Naive thymus-derived CD4-positive, alpha-beta T cell (primary cell): Measurements from ENCODE around the gene SGSM2. TPM values are rescaled to one million over a fixed set of nuclear protein-coding genes. Genes with fewer than 3 reads are reported as not detected.
A peak's percentile ranks its signal among the peaks of the same experiment; 100 is the strongest.

Experiments used
- ATAC-seq: fragments of 150-1000 bp; cut with Tn5 transposase; 2 replicates; pipeline ENCODE4 v1.10.0; 2021; ENCODE audit warnings: mild to moderate bottlenecking, moderate library complexity
- CTCF ChIA-PET: fragments of 350-600 bp; sonication (Branson Sonifier 250); formaldehyde crosslinking; loops from one replicate; lab custom pipeline; 2021; ENCODE audit warnings: antibody characterized with exemption; lab: Charles Lee
- POLR2A ChIA-PET: fragments of 350-600 bp; sonication (Branson Sonifier 250); formaldehyde crosslinking; loops from one replicate; lab custom pipeline; 2021; ENCODE audit warnings: antibody characterized with exemption, inconsistent platforms; lab: Charles Lee
- DNase-seq, 9 donors: peaks; one replicate each; pipeline versions ENCODE4 v3.0.0 to v3.0.0-alpha.2; 2020 to 2022; ENCODE audit warnings: mixed read lengths in 1 of 9
- H3K27ac ChIP-seq: one replicate; pipeline ENCODE4 v1.7.0; 2013; ENCODE audit warnings: mild to moderate bottlenecking, low read depth, low read length, moderate library complexity
- H3K27me3 ChIP-seq, 2 donors: one replicate each; pipeline ENCODE4 v1.7.0; 2013; ENCODE audit warnings: low read length in 2 of 2, mild to moderate bottlenecking in 2 of 2, moderate library complexity in 2 of 2; ENCODE audit not compliant: control insufficient read depth in 2 of 2, insufficient read depth in 2 of 2
- H3K36me3 ChIP-seq, 3 experiments: 1 replicate in 2 of 3; 2 replicates in 1 of 3; pipeline ENCODE4 v1.7.0; 2013; ENCODE audit warnings: low read length in 3 of 3, mild to moderate bottlenecking in 3 of 3, moderate library complexity in 1 of 3; ENCODE audit not compliant: insufficient read depth in 3 of 3, control insufficient read depth in 2 of 3
- H3K4me1 ChIP-seq, 2 donors: one replicate each; pipeline ENCODE4 v1.7.0; 2013; ENCODE audit warnings: low read length in 2 of 2, mild to moderate bottlenecking in 2 of 2, moderate library complexity in 1 of 2; ENCODE audit not compliant: control insufficient read depth in 2 of 2, insufficient read depth in 2 of 2
- H3K4me3 ChIP-seq: 2 replicates; pipeline ENCODE4 v1.7.0; 2013; ENCODE audit warnings: mild to moderate bottlenecking, low read length
- H3K9me3 ChIP-seq, 3 experiments: 1 replicate in 2 of 3; 2 replicates in 1 of 3; pipeline ENCODE4 v1.7.0; 2013; ENCODE audit warnings: low read length in 3 of 3; ENCODE audit not compliant: control insufficient read depth in 2 of 3
- H3K27ac Mint-ChIP-seq, 9 donors: one replicate each; pipeline ENCODE4 v1.8.0; 2020 to 2022; ENCODE audit warnings: mixed read lengths in 9 of 9, mild to moderate bottlenecking in 8 of 9, moderate library complexity in 5 of 9, inconsistent platforms in 2 of 9
- H3K27me3 Mint-ChIP-seq, 5 donors: one replicate each; pipeline ENCODE4 v1.8.0; 2021 to 2022; ENCODE audit warnings: mixed read lengths in 5 of 5, mild to moderate bottlenecking in 1 of 5
- H3K36me3 Mint-ChIP-seq, 5 donors: one replicate each; pipeline ENCODE4 v1.8.0; 2020 to 2022; ENCODE audit warnings: mixed read lengths in 5 of 5, mild to moderate bottlenecking in 3 of 5, inconsistent platforms in 1 of 5
- H3K4me1 Mint-ChIP-seq, 7 donors: one replicate each; pipeline ENCODE4 v1.8.0; 2020 to 2022; ENCODE audit warnings: mixed read lengths in 7 of 7, mild to moderate bottlenecking in 3 of 7, inconsistent platforms in 1 of 7
- H3K4me3 Mint-ChIP-seq, 10 donors: one replicate each; pipeline ENCODE4 v1.8.0; 2020 to 2022; ENCODE audit warnings: mild to moderate bottlenecking in 10 of 10, mixed read lengths in 10 of 10, moderate library complexity in 6 of 10, inconsistent platforms in 2 of 10
- H3K9me3 Mint-ChIP-seq, 11 donors: one replicate each; pipeline ENCODE4 v1.8.0; 2020 to 2022; ENCODE audit warnings: mixed read lengths in 11 of 11, mild to moderate bottlenecking in 4 of 11, inconsistent platforms in 1 of 11, moderate library complexity in 1 of 11
- intact Hi-C, 2 donors: fragments of 100-400 bp; cut with micrococcal nuclease; formaldehyde crosslinking; loops; one replicate each; pipeline ENCODE4 v1.15.1; 2023
- polyA plus RNA-seq, 2 donors: library from polyadenylated mRNA; unstranded; fragments of 300-500 nt; fragmentation: Illumina TruSeq; gene quantifications; one replicate each; pipeline ENCODE4 v1.2.3, GENCODE V29; 2021
- total RNA-seq, 6 experiments: library from RNA in 5 of 6; stranded (reverse) in 5 of 6; gene quantifications; 1 replicate in 5 of 6; 2 replicates in 1 of 6; pipeline ENCODE4 v1.2.3 and lab custom pipeline; 2021 to 2026

Gene SGSM2
- total and polyA plus RNA-seq, 7 experiments from 2014 or later = 9.4 to 151 (median 118) TPM

DNA sequence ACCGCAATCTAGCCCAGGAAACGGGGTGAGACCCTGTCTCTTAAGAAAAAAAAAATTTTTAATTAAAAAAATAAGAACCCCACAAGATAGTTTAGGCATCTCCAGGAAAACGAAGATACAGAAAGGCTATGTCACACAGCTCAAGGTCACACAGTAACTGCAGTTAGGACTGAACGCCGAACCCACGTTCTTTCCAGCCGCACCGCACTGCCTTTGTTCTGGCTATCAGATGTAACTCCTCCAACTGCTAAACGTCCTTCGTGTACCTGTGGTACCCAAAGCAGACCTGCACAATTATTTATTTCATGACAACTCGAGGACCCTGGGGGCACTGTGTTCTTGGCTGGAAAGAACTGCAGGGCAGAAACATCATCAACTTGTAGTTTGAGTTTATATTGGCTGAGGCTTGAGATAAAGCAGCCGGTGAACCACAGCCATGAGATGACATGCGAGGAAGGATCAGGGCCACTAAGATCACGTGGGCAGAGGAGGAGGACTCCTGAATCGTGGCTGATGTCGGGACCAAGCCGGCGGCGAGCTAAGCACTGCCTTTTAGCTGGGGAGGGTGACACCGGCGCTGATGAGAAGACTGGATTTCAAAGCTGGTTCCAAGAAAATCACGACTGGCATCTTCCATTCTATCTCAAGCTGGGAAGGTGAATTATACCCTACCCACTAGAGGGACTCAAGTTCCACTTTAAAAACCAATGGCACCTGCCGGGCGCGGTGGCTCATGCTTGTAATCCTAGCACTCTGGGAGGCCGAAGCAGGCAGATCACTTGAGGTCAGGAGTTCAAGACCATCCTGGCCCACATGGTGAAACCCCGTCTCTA lies 84.2 kb downstream of the SGSM2 start:
- peaks cover 0 to 10% (median 0%) of the 10 kb centered on the region in 7 donors for H3K4me1 Mint-ChIP-seq
- H3K36me3 Mint-ChIP-seq = peaks cover 0 to 23% (median 7%) of the 10 kb centered on the region in 5 donors
- H3K27ac Mint-ChIP-seq = peak overlapping the region in 2 of 9 donors; percentile 17 to 18

DNA sequence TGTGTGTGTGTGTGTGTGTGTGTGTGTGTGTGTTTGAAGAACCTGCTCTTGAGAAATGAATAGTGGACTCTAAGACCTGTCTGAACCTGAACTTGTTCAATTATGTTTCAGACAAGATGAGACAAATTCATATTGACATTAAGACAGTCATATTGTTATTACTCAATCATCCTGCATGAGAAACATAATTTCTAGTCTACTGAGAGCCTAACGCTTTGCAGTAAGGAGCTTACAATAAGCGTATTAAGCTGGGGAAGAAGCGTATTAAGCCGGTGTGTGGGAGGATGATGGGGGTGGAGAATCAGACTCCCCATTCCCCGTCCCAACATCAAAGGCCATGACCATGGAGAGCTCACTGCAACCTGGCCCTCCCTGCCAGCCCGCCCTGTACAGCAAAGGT lies 86.0 kb downstream of the SGSM2 start:
- ChIA-PET POLR2A (no interaction called here), CTCF (interaction anchor here (10.7 kb wide), 1 partner anchor 41 kb away, joined by 256 read pairs; no protein-coding TSS in a partner anchor)
- H3K36me3 Mint-ChIP-seq = peaks cover 0 to 23% (median 7%) of the 10 kb centered on the region in 5 donors
- H3K9me3 Mint-ChIP-seq = no peaks in the 10 kb centered on the region
- H3K4me1 ChIP-seq = no peaks in the 10 kb centered on the region
- H3K36me3 ChIP-seq = peaks cover 11 to 48% (median 16%) of the 10 kb centered on the region in 3 experiments
- ATAC-seq = no peak
- peak overlapping the region in 1 of 9 donors; percentile 24 for H3K27ac Mint-ChIP-seq
- H3K4me1 Mint-ChIP-seq = peaks cover 0 to 12% (median 0%) of the 10 kb centered on the region in 7 donors
- H3K27me3 ChIP-seq = no peaks in the 10 kb centered on the region
- H3K4me3 ChIP-seq = no peak overlapping the region
- no peak overlapping the region for H3K27ac ChIP-seq
- H3K27me3 Mint-ChIP-seq = no peaks in the 10 kb centered on the region
- intact Hi-C loops = no loop called here
- no peak overlapping the region for H3K4me3 Mint-ChIP-seq
- H3K9me3 ChIP-seq = no peaks in the 10 kb centered on the region
- DNase-seq = no peak

More for the DNA sequence above, 84.2 kb downstream of the SGSM2 start:
- ChIA-PET CTCF (interaction anchor here (10.7 kb wide), 1 partner anchor 39 kb away, joined by 256 read pairs; no protein-coding TSS in a partner anchor), POLR2A (no interaction called here)
- H3K9me3 ChIP-seq = no peaks in the 10 kb centered on the region
- intact Hi-C loops = no loop called here
- no peak overlapping the region for H3K27ac ChIP-seq
- no peak for ATAC-seq
- no peaks in the 10 kb centered on the region for H3K27me3 Mint-ChIP-seq
- no peak overlapping the region for H3K4me3 Mint-ChIP-seq
- no peaks in the 10 kb centered on the region for H3K9me3 Mint-ChIP-seq
- H3K36me3 ChIP-seq = peaks cover 11 to 52% (median 21%) of the 10 kb centered on the region in 3 experiments
- DNase-seq = no peak
- H3K27me3 ChIP-seq = no peaks in the 10 kb centered on the region
- H3K4me1 ChIP-seq = no peaks in the 10 kb centered on the region
- no peak overlapping the region for H3K4me3 ChIP-seq

DNA sequence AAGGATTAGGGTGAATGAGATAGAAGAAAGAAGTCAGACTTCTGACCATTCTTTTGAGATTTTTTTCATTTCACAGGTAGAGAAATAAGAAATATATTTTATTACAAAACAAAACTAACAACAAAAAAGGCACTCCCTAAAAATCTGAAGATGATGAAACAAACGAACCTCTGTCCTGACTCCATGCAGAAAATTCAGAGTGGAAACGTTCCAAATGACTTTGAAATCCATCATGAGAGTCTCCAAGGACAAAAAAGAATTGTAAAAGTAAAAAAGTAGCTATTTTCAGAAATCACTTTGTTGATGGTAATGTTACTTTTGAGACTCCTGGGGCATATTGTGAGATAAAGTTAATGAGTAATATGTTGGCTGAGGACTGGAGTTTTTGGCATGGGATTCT lies 89.9 kb downstream of the SGSM2 start:
- Mint-ChIP-seq H3K27me3 (no peaks in the 10 kb centered on the region), H3K4me3 (no peak overlapping the region), H3K27ac (peak overlapping the region in 3 of 9 donors; percentile 4 to 59 (median 21)), H3K4me1 (peaks cover 0 to 12% (median 0%) of the 10 kb centered on the region in 7 donors), H3K9me3 (no peaks in the 10 kb centered on the region), H3K36me3 (peaks cover 0 to 10% (median 4%) of the 10 kb centered on the region in 5 donors)
- no peak for ATAC-seq
- H3K9me3 ChIP-seq = no peaks in the 10 kb centered on the region
- H3K36me3 ChIP-seq = peaks cover 0 to 14% (median 0%) of the 10 kb centered on the region in 3 experiments
- intact Hi-C loops = no loop called here
- ChIA-PET CTCF (interaction anchor here (1.1 to 1.6 kb wide), 2 partner anchors 9 to 11 kb away, joined by 5 to 9 read pairs; no protein-coding TSS in a partner anchor), POLR2A (interaction anchor here (0.7 to 0.9 kb wide), 2 partner anchors 84 to 273 kb away, joined by 3 read pairs; partner anchors contain the start of gene METTL16)
- no peaks in the 10 kb centered on the region for H3K4me1 ChIP-seq
- no peak overlapping the region for H3K4me3 ChIP-seq
- no peak for DNase-seq
- H3K27me3 ChIP-seq = no peaks in the 10 kb centered on the region
- H3K27ac ChIP-seq = no peak overlapping the region

DNA sequence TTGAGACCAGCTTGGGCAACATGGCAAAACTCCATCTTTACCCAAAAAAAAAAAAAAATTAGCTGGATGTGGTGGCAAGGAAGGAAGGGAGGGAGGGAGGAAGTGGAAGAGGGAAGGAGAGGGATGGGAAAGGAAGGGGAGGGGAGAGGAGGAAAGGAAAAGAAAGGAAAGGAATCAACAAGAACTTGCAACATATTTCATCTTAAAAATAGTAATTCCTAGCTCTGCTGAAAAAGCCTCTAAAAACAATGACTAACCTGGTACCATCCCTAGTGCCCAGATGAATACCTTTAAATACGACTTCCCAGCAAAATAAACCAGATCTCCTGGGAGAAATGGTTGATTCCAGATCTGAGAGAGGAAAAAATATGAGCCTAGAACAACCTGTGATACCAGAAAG lies 90.6 kb downstream of the SGSM2 start:
- Mint-ChIP-seq H3K4me1 (peaks cover 0 to 12% (median under 1%) of the 10 kb centered on the region in 7 donors), H3K27me3 (no peaks in the 10 kb centered on the region), H3K4me3 (no peak overlapping the region), H3K27ac (peak overlapping the region in 2 of 9 donors; percentile 4 to 21), H3K36me3 (peaks cover 0 to 16% (median 5%) of the 10 kb centered on the region in 5 donors), H3K9me3 (no peaks in the 10 kb centered on the region)
- DNase-seq (no peak), ATAC-seq (no peak)
- H3K27ac ChIP-seq = no peak overlapping the region
- CTCF ChIA-PET = interaction anchor here (1.1 to 1.6 kb wide), 2 partner anchors 10 to 12 kb away, joined by 5 to 9 read pairs; no protein-coding TSS in a partner anchor
- H3K9me3 ChIP-seq = no peaks in the 10 kb centered on the region
- H3K27me3 ChIP-seq = no peaks in the 10 kb centered on the region
- no peak overlapping the region for H3K4me3 ChIP-seq
- H3K4me1 ChIP-seq = no peaks in the 10 kb centered on the region
- POLR2A ChIA-PET = interaction anchor here (0.9 kb wide), 1 partner anchor 83 kb away, joined by 3 read pairs; the partner anchor contains the start of gene METTL16
- intact Hi-C loops = no loop called here
- peaks cover 0 to 21% (median 0%) of the 10 kb centered on the region in 3 experiments for H3K36me3 ChIP-seq

Other genes with a start within 250 kb of the SGSM2 start
- 10 to 100 TPM; 45.6 to 65.3 (median 55.8) TPM for gene SMG6, start 33.7 kb upstream of the SGSM2 start, total RNA-seq
- gene SMG6, start 33.7 kb upstream of the SGSM2 start, polyA plus RNA-seq = 10 to 100 TPM in 1 of 2 donors, 1 to 10 TPM in 1; 8.6 to 14.0 TPM
- 10 to 100 TPM in 1 of 5 experiments, 1 to 10 TPM in 4; 3.1 to 16.0 (median 8.3) TPM for gene SRR, start 33.6 kb upstream of the SGSM2 start, total RNA-seq
- gene SRR, start 33.6 kb upstream of the SGSM2 start, polyA plus RNA-seq = 1 to 10 TPM; 5.2 to 9.6 TPM
- gene TSR1, start 1.0 kb upstream of the SGSM2 start, total RNA-seq = 10 to 100 TPM; 22.9 to 42.8 (median 30.0) TPM
- 10 to 100 TPM; 13.1 to 21.6 TPM for gene TSR1, start 1.0 kb upstream of the SGSM2 start, polyA plus RNA-seq
- gene MNT, start 63.6 kb downstream of the SGSM2 start, total RNA-seq = 100 to 1,000 TPM in 1 of 5 experiments, 10 to 100 TPM in 4; 31.4 to 106 (median 55.5) TPM
- gene MNT, start 63.6 kb downstream of the SGSM2 start, polyA plus RNA-seq = 1 to 10 TPM in 1 of 2 donors, under 1 TPM in 1; 0.65 to 1.0 TPM
- gene METTL16, start 174.4 kb downstream of the SGSM2 start, total RNA-seq = 10 to 100 TPM; 33.5 to 67.7 (median 52.7) TPM
- gene METTL16, start 174.4 kb downstream of the SGSM2 start, polyA plus RNA-seq = 10 to 100 TPM; 21.0 to 31.4 TPM